ENCODE measurements around the gene MVB12B. TPM values are rescaled to one million over a fixed set of nuclear protein-coding genes. Genes with fewer than 3 reads are reported as not detected.
A peak's percentile ranks its signal among the peaks of the same experiment; 100 is the strongest.

MVB12B gene
- total and polyA plus RNA-seq, 2 of the 13 experiments (the other 11 are each of a cell fraction or from before 2014, with no cell fraction given): 12.1 to 30.1 TPM

DNA sequence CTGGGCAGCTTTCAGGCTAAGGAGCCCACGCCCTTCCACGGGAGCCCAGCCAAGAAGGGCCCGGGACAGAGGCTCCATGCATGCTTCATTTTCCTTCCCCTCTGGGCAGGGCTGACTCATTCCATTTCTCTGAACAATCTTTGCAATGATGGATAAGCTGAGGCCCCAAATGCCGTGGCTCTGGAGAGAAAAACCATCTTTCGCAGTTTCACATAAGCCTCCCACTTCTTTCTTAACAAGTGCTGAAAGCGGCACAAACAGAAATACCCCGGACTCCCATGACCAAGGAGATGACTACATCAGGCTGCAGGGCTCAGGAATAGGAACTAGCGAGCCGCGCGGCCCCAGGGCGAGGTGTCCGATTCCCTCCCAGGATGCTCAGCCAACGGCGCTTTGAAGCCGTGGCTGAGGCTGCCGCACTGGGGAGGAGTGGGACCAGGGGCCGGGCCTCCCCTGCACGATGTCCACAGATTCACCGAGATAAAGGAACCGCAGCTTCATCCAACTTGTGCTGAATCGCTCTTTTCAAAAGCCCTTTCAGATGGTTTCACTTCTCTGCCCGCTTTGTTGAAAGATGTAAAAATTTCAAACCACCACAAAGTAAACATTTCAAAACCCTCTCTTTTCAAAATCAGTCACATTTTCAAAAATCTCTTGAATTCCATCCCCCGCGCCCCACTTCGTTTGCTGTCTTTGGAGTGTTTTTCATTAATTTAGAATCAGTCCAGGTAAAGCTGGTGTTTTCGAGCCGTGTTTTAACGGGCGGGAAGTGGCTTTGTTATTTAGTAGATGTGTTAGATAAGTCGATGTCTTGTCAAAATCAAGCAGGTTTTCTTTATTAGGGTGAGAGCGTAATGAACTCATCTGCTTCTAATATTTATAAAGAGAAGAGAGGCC is 190.6 kb downstream of the MVB12B start (continued):
- 0 out of 2 replicates have a peak, but pooled peaks have one; percentile 40 for TF ChIP-seq ZNF343 (CRISPR knock-in tag; IDR thresholded peaks at IDR 0.05)
- TF ChIP-seq MIXL1 (CRISPR knock-in tag; IDR thresholded peaks at IDR 0.05): no peak
- TF ChIP-seq IRF2 (CRISPR knock-in tag; IDR thresholded peaks at IDR 0.05): 0 out of 2 replicates have a peak, but pooled peaks have one; percentile 23
- TF ChIP-seq ZNF644 (CRISPR knock-in tag; IDR thresholded peaks at IDR 0.05; ENCODE audit: low read depth): no peak
- 0 out of 2 replicates have a peak, but pooled peaks have one; percentile 46 for TF ChIP-seq ZNF468 (CRISPR knock-in tag; IDR thresholded peaks at IDR 0.05)
- 0 out of 2 replicates have a peak, but pooled peaks have one; percentile 26 for TF ChIP-seq ZNF792 (CRISPR knock-in tag; IDR thresholded peaks at IDR 0.05)
- TF ChIP-seq, protein P1, sequence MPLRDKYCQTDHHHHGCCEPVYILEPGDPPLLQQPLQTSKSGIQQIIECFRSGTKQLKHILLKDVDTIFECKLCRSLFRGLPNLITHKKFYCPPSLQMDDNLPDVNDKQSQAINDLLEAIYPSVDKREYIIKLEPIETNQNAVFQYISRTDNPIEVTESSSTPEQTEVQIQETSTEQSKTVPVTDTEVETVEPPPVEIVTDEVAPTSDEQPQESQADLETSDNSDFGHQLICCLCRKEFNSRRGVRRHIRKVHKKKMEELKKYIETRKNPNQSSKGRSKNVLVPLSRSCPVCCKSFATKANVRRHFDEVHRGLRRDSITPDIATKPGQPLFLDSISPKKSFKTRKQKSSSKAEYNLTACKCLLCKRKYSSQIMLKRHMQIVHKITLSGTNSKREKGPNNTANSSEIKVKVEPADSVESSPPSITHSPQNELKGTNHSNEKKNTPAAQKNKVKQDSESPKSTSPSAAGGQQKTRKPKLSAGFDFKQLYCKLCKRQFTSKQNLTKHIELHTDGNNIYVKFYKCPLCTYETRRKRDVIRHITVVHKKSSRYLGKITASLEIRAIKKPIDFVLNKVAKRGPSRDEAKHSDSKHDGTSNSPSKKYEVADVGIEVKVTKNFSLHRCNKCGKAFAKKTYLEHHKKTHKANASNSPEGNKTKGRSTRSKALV (CRISPR knock-in tag; IDR thresholded peaks at IDR 0.05): 0 out of 2 replicates have a peak, but pooled peaks have one; percentile 22
- TF ChIP-seq, protein P2, sequence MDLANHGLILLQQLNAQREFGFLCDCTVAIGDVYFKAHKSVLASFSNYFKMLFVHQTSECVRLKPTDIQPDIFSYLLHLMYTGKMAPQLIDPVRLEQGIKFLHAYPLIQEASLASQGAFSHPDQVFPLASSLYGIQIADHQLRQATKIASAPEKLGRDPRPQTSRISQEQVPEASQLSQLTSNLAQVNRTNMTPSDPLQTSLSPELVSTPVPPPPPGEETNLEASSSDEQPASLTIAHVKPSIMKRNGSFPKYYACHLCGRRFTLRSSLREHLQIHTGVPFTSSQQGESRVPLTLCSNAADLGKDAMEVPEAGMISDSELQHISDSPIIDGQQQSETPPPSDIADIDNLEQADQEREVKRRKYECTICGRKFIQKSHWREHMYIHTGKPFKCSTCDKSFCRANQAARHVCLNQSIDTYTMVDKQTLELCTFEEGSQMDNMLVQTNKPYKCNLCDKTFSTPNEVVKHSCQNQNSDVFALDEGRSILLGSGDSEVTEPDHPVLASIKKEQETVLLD (CRISPR knock-in tag; IDR thresholded peaks at IDR 0.05; ENCODE audit: low read depth): no peak
- TF ChIP-seq, protein P3, sequence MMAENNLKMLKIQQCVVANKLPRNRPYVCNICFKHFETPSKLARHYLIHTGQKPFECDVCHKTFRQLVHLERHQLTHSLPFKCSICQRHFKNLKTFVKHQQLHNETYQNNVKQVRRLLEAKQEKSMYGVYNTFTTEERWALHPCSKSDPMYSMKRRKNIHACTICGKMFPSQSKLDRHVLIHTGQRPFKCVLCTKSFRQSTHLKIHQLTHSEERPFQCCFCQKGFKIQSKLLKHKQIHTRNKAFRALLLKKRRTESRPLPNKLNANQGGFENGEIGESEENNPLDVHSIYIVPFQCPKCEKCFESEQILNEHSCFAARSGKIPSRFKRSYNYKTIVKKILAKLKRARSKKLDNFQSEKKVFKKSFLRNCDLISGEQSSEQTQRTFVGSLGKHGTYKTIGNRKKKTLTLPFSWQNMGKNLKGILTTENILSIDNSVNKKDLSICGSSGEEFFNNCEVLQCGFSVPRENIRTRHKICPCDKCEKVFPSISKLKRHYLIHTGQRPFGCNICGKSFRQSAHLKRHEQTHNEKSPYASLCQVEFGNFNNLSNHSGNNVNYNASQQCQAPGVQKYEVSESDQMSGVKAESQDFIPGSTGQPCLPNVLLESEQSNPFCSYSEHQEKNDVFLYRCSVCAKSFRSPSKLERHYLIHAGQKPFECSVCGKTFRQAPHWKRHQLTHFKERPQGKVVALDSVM (CRISPR knock-in tag; IDR thresholded peaks at IDR 0.05): peak; percentile 34; the same call in 1 of the 2 replicates
- TF ChIP-seq MXI1 (IDR thresholded peaks at IDR 0.05; ENCODE audit: borderline replicate concordance, low read depth, low read length): no peak
- TF ChIP-seq SOX13 (IDR thresholded peaks at IDR 0.05): no peak
- TF ChIP-seq SOX13 (CRISPR knock-in tag; conservative IDR thresholded peaks at IDR 0.05 in 1 of 2, IDR thresholded peaks at IDR 0.05 in 1 of 2): peak in 1 of 2 experiments; percentile 44; a peak in 1 of 4 replicates
- TF ChIP-seq CREM (IDR thresholded peaks at IDR 0.05): 0 out of 2 replicates have a peak, but pooled peaks have one; percentile 14
- TF ChIP-seq CREM (CRISPR knock-in tag; IDR thresholded peaks at IDR 0.05): no peak
- peak; percentile 34; the same call in 1 of the 2 replicates for TF ChIP-seq ZNF350 (CRISPR knock-in tag; IDR thresholded peaks at IDR 0.05; ENCODE audit: borderline replicate concordance, low read depth)
- TF ChIP-seq NR2F6 (IDR thresholded peaks at IDR 0.05): 0 out of 2 replicates have a peak, but pooled peaks have one; percentile 20
- TF ChIP-seq NR2F6 (CRISPR knock-in tag; IDR thresholded peaks at IDR 0.05): 0 out of 2 replicates have a peak, but pooled peaks have one; percentile 12
- TF ChIP-seq ATM (IDR thresholded peaks at IDR 0.05; ENCODE audit: borderline replicate concordance): no peak
- peak; percentile 44; the same call in 1 of the 2 replicates for TF ChIP-seq ZFX (CRISPR knock-in tag; IDR thresholded peaks at IDR 0.05; ENCODE audit: low read depth)
- TF ChIP-seq, protein P4, sequence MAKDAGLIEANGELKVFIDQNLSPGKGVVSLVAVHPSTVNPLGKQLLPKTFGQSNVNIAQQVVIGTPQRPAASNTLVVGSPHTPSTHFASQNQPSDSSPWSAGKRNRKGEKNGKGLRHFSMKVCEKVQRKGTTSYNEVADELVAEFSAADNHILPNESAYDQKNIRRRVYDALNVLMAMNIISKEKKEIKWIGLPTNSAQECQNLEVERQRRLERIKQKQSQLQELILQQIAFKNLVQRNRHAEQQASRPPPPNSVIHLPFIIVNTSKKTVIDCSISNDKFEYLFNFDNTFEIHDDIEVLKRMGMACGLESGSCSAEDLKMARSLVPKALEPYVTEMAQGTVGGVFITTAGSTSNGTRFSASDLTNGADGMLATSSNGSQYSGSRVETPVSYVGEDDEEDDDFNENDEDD (CRISPR knock-in tag; IDR thresholded peaks at IDR 0.05; ENCODE audit: borderline replicate concordance): peak; percentile 39; the same call in 1 of the 2 replicates
- no peak for TF ChIP-seq ZSCAN12 (CRISPR knock-in tag; IDR thresholded peaks at IDR 0.05)
- TF ChIP-seq, protein P5, sequence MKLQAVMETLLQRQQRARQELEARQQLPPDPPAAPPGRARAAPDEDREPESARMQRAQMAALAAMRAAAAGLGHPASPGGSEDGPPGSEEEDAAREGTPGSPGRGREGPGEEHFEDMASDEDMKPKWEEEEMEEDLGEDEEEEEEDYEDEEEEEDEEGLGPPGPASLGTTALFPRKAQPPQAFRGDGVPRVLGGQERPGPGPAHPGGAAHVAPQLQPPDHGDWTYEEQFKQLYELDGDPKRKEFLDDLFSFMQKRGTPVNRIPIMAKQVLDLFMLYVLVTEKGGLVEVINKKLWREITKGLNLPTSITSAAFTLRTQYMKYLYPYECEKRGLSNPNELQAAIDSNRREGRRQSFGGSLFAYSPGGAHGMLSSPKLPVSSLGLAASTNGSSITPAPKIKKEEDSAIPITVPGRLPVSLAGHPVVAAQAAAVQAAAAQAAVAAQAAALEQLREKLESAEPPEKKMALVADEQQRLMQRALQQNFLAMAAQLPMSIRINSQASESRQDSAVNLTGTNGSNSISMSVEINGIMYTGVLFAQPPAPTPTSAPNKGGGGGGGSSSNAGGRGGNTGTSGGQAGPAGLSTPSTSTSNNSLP (IDR thresholded peaks at IDR 0.05; ENCODE audit: low read depth, low read length): no peak
